Measurements from ENCODE around the gene KCNH2.

Gene KCNH2

DNA sequence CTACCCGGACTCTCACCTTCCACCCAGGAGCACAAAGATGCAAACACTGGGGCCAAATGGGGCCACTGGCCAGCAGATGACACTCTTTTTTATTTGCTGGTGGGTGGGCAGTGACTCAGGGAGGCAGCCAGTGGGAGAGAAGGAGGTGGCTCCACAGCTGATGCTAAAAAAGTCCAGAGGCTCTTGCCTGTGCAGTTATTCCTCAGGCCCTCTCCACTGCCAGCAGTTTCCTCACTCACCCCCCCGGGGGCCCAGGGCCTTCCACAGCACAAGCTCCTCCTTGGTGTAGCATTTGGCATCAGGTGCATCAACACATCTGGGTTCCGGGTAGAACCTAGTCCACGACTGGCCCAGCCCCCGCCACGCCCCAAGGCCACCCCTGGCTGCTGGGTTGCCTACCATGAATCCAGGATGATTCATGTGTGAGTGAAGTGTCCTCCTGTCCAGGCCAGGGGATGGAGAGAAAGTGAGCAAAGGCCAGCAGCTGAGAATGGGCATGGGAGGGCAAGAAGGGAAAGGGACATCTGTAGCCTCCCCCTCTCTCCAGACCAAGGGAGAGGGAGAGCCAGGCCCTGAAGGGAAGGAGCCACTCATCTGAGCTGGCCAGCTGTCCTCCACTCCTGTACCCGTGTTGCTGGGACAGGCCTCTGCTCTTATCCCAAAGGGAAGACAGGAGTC is 1.7 kb upstream of the KCNH2 start:
- TF ChIP-seq POLR2AphosphoS5 (IDR thresholded peaks at IDR 0.05; ENCODE audit: low read depth, low read length) (no peak), SIN3A (IDR thresholded peaks at IDR 0.05; ENCODE audit: borderline replicate concordance, insufficient read depth, low read length) (no peak), FOXP2 (optimal IDR thresholded peaks at IDR 0.05; ENCODE audit: borderline replicate concordance, extremely low read depth, extremely low read length, insufficient read depth) (no peak), TAF1 (IDR thresholded peaks at IDR 0.05; ENCODE audit: borderline replicate concordance, insufficient read depth, low read length) (no peak)
- TF ChIP-seq, protein P1, sequence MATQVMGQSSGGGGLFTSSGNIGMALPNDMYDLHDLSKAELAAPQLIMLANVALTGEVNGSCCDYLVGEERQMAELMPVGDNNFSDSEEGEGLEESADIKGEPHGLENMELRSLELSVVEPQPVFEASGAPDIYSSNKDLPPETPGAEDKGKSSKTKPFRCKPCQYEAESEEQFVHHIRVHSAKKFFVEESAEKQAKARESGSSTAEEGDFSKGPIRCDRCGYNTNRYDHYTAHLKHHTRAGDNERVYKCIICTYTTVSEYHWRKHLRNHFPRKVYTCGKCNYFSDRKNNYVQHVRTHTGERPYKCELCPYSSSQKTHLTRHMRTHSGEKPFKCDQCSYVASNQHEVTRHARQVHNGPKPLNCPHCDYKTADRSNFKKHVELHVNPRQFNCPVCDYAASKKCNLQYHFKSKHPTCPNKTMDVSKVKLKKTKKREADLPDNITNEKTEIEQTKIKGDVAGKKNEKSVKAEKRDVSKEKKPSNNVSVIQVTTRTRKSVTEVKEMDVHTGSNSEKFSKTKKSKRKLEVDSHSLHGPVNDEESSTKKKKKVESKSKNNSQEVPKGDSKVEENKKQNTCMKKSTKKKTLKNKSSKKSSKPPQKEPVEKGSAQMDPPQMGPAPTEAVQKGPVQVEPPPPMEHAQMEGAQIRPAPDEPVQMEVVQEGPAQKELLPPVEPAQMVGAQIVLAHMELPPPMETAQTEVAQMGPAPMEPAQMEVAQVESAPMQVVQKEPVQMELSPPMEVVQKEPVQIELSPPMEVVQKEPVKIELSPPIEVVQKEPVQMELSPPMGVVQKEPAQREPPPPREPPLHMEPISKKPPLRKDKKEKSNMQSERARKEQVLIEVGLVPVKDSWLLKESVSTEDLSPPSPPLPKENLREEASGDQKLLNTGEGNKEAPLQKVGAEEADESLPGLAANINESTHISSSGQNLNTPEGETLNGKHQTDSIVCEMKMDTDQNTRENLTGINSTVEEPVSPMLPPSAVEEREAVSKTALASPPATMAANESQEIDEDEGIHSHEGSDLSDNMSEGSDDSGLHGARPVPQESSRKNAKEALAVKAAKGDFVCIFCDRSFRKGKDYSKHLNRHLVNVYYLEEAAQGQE (IDR thresholded peaks at IDR 0.05; ENCODE audit: insufficient read depth in 1 of 2, low read depth in 2 of 2, low read length in 2 of 2): no peak

DNA sequence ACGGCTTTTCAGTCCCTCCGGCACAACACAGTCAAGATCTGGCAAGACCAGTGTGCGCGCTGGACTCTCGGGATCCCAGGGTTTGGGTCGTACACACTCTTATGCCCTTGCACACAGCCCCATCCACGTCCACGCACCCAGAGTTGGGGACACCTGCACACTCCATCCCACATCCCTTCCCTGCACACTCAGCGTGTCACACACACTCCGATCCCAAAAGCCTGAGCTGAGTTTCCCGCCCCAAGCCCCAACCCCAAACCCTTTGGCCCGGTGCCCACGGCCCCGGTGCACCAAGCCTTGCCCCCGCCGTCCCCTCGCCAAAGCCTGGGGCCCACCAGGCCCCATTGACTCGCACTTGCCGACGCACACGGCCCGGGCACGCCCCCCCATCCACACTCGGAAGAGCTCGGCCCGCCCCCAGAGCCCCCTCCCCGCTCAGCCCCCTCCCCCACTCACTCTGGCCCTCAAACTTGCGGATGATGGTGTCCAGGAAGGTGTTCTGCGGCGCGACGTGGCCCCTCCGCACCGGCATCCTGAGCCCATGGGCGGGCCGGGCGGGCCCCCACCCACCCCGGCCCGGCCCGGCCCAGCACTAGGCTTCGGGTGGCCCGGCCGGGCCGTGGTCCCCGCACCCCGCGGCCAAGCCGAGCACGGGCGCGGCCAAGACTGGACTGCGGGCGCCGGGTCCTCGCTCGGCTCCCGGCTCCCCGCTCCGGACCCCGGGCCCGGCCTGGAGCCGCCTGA is 567 bp downstream of the KCNH2 start:
- TF ChIP-seq FOXP2 (optimal IDR thresholded peaks at IDR 0.05; ENCODE audit: borderline replicate concordance, extremely low read depth, extremely low read length, insufficient read depth) (no peak), POLR2AphosphoS5 (IDR thresholded peaks at IDR 0.05; ENCODE audit: low read depth, low read length) (no peak), TAF1 (IDR thresholded peaks at IDR 0.05; ENCODE audit: borderline replicate concordance, insufficient read depth, low read length) (no peak), SIN3A (IDR thresholded peaks at IDR 0.05; ENCODE audit: borderline replicate concordance, insufficient read depth, low read length) (no peak)
- TF ChIP-seq, protein P1 (IDR thresholded peaks at IDR 0.05; ENCODE audit: insufficient read depth in 1 of 2, low read depth in 2 of 2, low read length in 2 of 2): no peak

DNA sequence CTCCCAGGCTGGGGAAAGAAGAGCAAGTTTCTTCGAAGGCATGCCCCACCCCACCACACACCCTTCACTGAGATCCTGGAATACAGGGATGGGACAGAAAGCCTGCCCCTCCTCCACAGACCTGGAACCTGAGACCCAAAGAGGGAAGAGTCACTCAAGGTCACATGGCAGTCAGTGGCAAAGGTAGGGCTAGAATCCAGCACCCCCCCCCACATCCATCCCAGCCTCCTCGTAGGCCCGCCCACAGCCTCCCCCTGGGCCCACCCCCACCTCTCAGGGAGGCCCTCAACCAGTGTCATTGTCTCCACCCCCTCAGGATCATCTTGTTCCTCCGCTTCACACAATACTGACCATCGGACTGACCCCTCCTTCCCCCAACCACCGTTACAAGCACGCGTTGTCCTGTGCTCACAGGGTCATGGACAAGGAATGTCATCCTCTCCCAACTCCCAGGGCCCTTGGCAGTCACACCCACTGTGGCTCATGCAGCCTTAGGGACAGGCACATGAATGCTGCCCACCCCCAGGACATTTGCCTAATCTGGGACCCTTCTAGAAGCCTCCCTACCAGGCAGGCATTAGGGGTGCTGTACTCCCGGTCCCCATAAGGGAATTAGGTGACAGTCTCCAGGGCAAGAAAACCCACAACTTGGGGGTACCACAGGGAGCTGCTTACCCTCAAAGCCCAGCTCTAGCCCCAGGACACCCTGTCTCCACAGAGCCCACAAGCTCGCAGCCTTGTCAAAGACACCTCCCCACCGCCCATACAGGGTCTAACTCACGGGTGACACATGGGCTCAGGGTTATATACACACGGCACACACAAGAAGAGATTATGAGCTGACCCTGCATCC is 1.4 kb downstream of the KCNH2 start:
- TF ChIP-seq, protein P1 (IDR thresholded peaks at IDR 0.05; ENCODE audit: insufficient read depth in 1 of 2, low read depth in 2 of 2, low read length in 2 of 2): no peak
- TF ChIP-seq SIN3A (IDR thresholded peaks at IDR 0.05; ENCODE audit: borderline replicate concordance, insufficient read depth, low read length): no peak
- no peak for TF ChIP-seq FOXP2 (optimal IDR thresholded peaks at IDR 0.05; ENCODE audit: borderline replicate concordance, extremely low read depth, extremely low read length, insufficient read depth)
- no peak for TF ChIP-seq TAF1 (IDR thresholded peaks at IDR 0.05; ENCODE audit: borderline replicate concordance, insufficient read depth, low read length)
- no peak for TF ChIP-seq POLR2AphosphoS5 (IDR thresholded peaks at IDR 0.05; ENCODE audit: low read depth, low read length)

DNA sequence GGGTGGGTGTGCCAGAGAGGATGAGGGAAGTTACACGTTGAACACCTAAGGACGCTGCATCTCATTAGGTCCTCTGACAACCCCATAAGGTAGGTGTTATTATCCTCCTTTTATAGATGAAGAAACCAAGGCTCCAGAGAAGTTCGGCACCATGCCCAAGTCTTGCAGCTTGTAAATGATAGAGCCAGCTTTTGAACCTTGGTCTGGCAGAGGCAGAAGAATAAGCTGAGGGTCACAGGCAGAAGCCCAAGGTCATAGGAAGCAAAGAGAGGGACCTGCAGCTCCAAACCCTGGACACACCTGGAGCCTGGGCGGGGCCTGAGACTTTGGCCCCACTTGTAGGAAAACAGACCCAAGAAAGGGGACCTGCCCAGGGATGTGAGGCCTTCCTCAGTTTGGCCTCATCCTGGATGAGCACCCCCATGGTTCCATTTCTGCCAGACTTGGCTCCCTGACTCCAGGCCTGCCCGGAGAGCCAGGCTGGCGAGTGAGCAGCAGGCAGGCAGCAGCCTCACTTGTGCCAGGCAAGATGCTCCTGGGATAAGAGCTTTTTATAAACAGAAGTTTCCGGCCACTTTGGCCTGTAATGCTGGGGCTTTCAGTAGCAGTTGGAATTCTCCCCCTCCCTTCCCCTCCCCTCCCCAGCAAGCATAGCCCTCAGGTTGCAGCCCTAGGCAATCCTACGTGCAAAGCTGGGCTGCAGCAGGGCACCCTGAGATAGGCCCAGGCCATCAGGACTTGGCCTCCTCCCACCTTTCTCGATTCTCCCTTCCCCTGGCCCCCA is 2.4 kb downstream of the KCNH2 start:
- no peak for TF ChIP-seq SIN3A (IDR thresholded peaks at IDR 0.05; ENCODE audit: borderline replicate concordance, insufficient read depth, low read length)
- no peak for TF ChIP-seq FOXP2 (optimal IDR thresholded peaks at IDR 0.05; ENCODE audit: borderline replicate concordance, extremely low read depth, extremely low read length, insufficient read depth)
- TF ChIP-seq, protein P1 (IDR thresholded peaks at IDR 0.05; ENCODE audit: insufficient read depth in 1 of 2, low read depth in 2 of 2, low read length in 2 of 2): no peak
- no peak for TF ChIP-seq TAF1 (IDR thresholded peaks at IDR 0.05; ENCODE audit: borderline replicate concordance, insufficient read depth, low read length)
- no peak for TF ChIP-seq POLR2AphosphoS5 (IDR thresholded peaks at IDR 0.05; ENCODE audit: low read depth, low read length)
